Upper lobe of left lung (tissue), 6 donors: ENCODE measurements around the gene ABHD14A. TPM values are rescaled to one million over a fixed set of nuclear protein-coding genes. Genes with fewer than 3 reads are reported as not detected.

Experiments used
- ATAC-seq, 2 donors: fragments of 200-7000 bp; cut with Tn5 transposase; one replicate each; pipeline ENCODE4 v1.9.1; 2022; ENCODE audit warnings: mild to moderate bottlenecking in 2 of 2, moderate library complexity in 2 of 2; ENCODE audit not compliant: low FRiP score in 2 of 2
- DNase-seq, 2 donors: peaks; one replicate each; pipeline ENCODE4 v3.0.0-alpha.2; 2019 to 2020
- H3K27ac ChIP-seq, 4 donors: fragments of 200-600 bp; sonication (generic); one replicate each; pipeline ENCODE4 v1.5.1; 2016 to 2019
- H3K27me3 ChIP-seq, 4 donors: fragments of 200-600 bp; sonication (generic); one replicate each; pipeline ENCODE4 v1.5.1; 2017 to 2019
- H3K36me3 ChIP-seq, 4 donors: fragments of 200-600 bp; sonication (generic); one replicate each; pipeline ENCODE4 v1.5.1; 2016 to 2019
- H3K4me1 ChIP-seq, 4 donors: fragments of 200-600 bp; sonication (generic); one replicate each; pipeline ENCODE4 v1.5.1; 2018 to 2019
- H3K4me3 ChIP-seq, 4 donors: fragments of 200-600 bp; sonication (generic); one replicate each; pipeline ENCODE4 v1.5.1; 2017 to 2019; ENCODE audit warnings: mild to moderate bottlenecking in 2 of 4, moderate library complexity in 1 of 4
- H3K9me3 ChIP-seq, 4 donors: fragments of 200-600 bp; sonication (generic); one replicate each; pipeline ENCODE4 v1.5.1; 2018 to 2019
- CTCF ChIP-seq, 6 experiments: fragments of 450-650 bp in 4 of 6; fragments of 200-600 bp in 2 of 6; sonication (generic) in 2 of 6; IDR thresholded peaks; one replicate each; pipeline ENCODE4 v1.5.1; 2016 to 2019; ENCODE audit warnings: antibody characterized with exemption in 6 of 6
- EP300 ChIP-seq, 4 donors: sonication (generic); formaldehyde crosslinking; IDR thresholded peaks; one replicate each; pipeline ENCODE4 v1.5.1; 2017; ENCODE audit warnings: antibody characterized with exemption in 4 of 4, control low read depth in 2 of 4
- POLR2A ChIP-seq, 4 donors: fragments of 450-650 bp; IDR thresholded peaks; one replicate each; pipeline ENCODE4 v1.5.1; 2016 to 2017; ENCODE audit warnings: antibody characterized with exemption in 4 of 4, mild to moderate bottlenecking in 2 of 4
- POLR2AphosphoS5 ChIP-seq, 2 donors: sonication (generic); formaldehyde crosslinking; IDR thresholded peaks; one replicate each; pipeline ENCODE4 v1.5.1; 2017; ENCODE audit warnings: antibody characterized with exemption in 2 of 2
- WGBS, 2 donors: methylation state at CpG; one replicate each; pipeline ENCODE4 v1.1.5; 2017 to 2018; 5-methylcytosine and 5-hydroxymethylcytosine counted together
- total RNA-seq, 6 donors: library from RNA; depleted of rRNA in 4 of 6; stranded (reverse); fragments of >200 nt in 4 of 6; gene quantifications; one replicate each; pipeline versions ENCODE4 v1.1.0 to v1.2.1, GENCODE V29; 2016 to 2021
- donor health status: DM: no; HTN: no; CAD: no; lungs with moderate emphysema.
- donor health status: DM: no; HTN: yes; CAD: no; lungs with severe emphysema.

Gene ABHD14A
- total RNA-seq, 6 donors from 2014 or later = 15.7 to 44.5 (median 26.3) TPM

DNA sequence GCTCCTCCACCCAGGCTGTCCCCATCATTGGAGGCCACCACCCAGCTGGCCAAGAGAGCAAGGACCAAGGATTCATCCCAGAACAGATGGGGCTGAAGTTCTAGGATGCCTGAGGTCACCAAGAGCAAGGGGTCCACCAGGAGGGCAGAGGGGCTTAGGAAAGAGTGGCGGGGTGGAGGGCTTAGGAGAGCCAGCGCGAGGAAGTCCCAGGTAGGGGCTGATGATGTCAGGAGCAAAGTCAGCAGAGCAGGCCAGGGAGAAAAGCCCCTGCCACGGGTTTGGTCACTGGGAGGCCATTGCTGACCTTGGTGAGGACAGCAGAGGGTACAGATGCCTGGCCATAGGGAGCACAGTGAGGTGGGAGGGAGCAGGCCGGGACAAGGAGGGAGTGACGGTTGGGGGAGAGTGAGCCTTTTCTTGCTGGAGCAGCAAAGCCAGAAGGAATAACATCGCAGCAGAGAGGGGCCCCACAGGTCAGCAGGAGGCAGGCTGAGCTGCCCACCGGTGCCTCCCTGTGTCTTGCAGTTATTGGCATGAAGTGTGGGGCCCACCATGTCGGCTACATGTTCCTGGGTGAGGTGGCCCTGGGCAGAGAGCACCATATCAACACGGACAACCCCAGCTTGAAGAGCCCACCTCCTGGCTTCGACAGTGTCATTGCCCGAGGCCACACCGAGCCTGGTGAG lies 27.5 kb upstream of the ABHD14A start:
- Histone ChIP-seq H3K27ac (no peak overlapping the region), H3K36me3 (peaks cover 0 to 17% (median 2%) of the 10 kb centered on the region in 4 donors), H3K4me3 (no peak overlapping the region), H3K9me3 (no peaks in the 10 kb centered on the region), H3K4me1 (peaks cover 12% of the 10 kb centered on the region in 4 donors), H3K27me3 (no peaks in the 10 kb centered on the region)
- 78 to 80% methylated on average over 9 to 13 of the region's 13 CpGs for WGBS, 2 donors
- no peak for ATAC-seq
- TF ChIP-seq POLR2AphosphoS5 (IDR thresholded peaks at IDR 0.05) = no peak
- no peak for TF ChIP-seq EP300 (IDR thresholded peaks at IDR 0.05)
- no peak for TF ChIP-seq CTCF (IDR thresholded peaks at IDR 0.05)
- TF ChIP-seq POLR2A (IDR thresholded peaks at IDR 0.05) = no peak
- no peak for DNase-seq

DNA sequence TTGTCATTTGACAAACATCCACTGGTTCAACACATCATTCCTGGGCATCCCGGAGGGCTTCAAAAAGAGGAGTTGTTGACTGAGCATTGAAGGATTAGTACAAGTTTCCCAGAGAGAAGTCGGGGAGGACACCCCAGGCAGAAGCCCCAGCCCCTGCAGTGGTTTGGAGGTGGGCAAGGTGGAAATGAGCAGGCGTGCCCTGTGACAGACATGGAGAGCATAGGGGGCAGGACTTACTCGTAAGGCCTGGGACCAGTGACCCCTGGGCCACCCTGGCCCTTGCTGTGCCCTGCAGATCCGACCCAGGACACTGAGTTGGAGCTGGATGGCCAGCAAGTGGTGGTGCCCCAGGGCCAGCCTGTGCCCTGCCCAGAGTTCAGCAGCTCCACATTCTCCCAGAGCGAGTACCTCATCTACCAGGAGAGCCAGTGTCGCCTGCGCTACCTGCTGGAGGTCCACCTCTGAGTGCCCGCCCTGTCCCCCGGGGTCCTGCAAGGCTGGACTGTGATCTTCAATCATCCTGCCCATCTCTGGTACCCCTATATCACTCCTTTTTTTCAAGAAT lies 26.8 kb upstream of the ABHD14A start:
- DNase-seq (no peak), ATAC-seq (no peak)
- H3K27ac ChIP-seq = no peak overlapping the region
- no peaks in the 10 kb centered on the region for H3K9me3 ChIP-seq
- 86 to 91% methylated on average over 9 to 10 of the region's 10 CpGs for WGBS, 2 donors
- H3K4me3 ChIP-seq = no peak overlapping the region
- peaks cover 4 to 5% (median 4%) of the 10 kb centered on the region in 4 donors for H3K4me1 ChIP-seq
- H3K36me3 ChIP-seq = peaks cover 0 to 17% (median 2%) of the 10 kb centered on the region in 4 donors
- TF ChIP-seq POLR2AphosphoS5 (IDR thresholded peaks at IDR 0.05) = no peak
- no peak for TF ChIP-seq POLR2A (IDR thresholded peaks at IDR 0.05)
- no peak for TF ChIP-seq CTCF (IDR thresholded peaks at IDR 0.05)
- TF ChIP-seq EP300 (IDR thresholded peaks at IDR 0.05) = no peak
- H3K27me3 ChIP-seq = no peaks in the 10 kb centered on the region

- Histone ChIP-seq H3K27ac (no peak overlapping the region), H3K36me3 (peaks cover 0 to 15% (median 2%) of the 10 kb centered on the region in 4 donors), H3K27me3 (no peaks in the 10 kb centered on the region), H3K4me3 (no peak overlapping the region), H3K4me1 (no peaks in the 10 kb centered on the region), H3K9me3 (no peaks in the 10 kb centered on the region)
- DNase-seq = no peak
- TF ChIP-seq POLR2A (IDR thresholded peaks at IDR 0.05) = no peak
- no peak for TF ChIP-seq POLR2AphosphoS5 (IDR thresholded peaks at IDR 0.05)
- no peak for TF ChIP-seq EP300 (IDR thresholded peaks at IDR 0.05)
- TF ChIP-seq CTCF (IDR thresholded peaks at IDR 0.05) = no peak
- ATAC-seq = no peak
- WGBS, 2 donors = 86 to 93% methylated on average over 4 to 5 of the region's 5 CpGs
These were observed 25.7 kb upstream of the ABHD14A start for GRCh38 chr3:51949121-51949520.

- Histone ChIP-seq H3K27me3 (peaks cover 0 to 3% (median 0%) of the 10 kb centered on the region in 4 donors), H3K9me3 (no peaks in the 10 kb centered on the region), H3K36me3 (peaks cover 0 to 6% (median 2%) of the 10 kb centered on the region in 4 donors), H3K4me3 (no peak overlapping the region), H3K27ac (no peak overlapping the region), H3K4me1 (peaks cover 0 to 8% (median 4%) of the 10 kb centered on the region in 4 donors)
- ATAC-seq = no peak
- WGBS, 2 donors = 82 to 89% methylated on average over 2 of the region's 2 CpGs
- TF ChIP-seq POLR2A (IDR thresholded peaks at IDR 0.05) = no peak
- TF ChIP-seq EP300 (IDR thresholded peaks at IDR 0.05) = no peak
- TF ChIP-seq POLR2AphosphoS5 (IDR thresholded peaks at IDR 0.05) = no peak
- no peak for TF ChIP-seq CTCF (IDR thresholded peaks at IDR 0.05)
- no peak for DNase-seq
These were observed 24.0 kb upstream of the ABHD14A start for GRCh38 chr3:51950899-51951298.
